ENCODE results near the gene IVL.
A peak's percentile ranks its signal among the peaks of the same experiment; 100 is the strongest.

The IVL gene

GRCh38 chr1:152907686-152908601, at the start of gene IVL:
IVL (plus strand) TSS chr1:152908546; CDS start chr1:152909798, 1,252 bp downstream.
- no peak for DNase-seq (ENCODE audit: low read depth, low spot score)

- DNase-seq (ENCODE audit: low read depth, low spot score): no peak
Observed at GRCh38 chr1:152859696-152860095, 48.6 kb upstream of the IVL start, which contains the start of gene LCE7A. LCE7A (plus strand) TSS chr1:152859996; CDS start chr1:152860698, 702 bp downstream.

- no peak for DNase-seq (ENCODE audit: low read depth, low spot score)
Observed at GRCh38 chr1:152860129-152860528, 48.2 kb upstream of the IVL start.

- no peak for DNase-seq (ENCODE audit: low read depth, low spot score)
Observed at GRCh38 chr1:152861374-152861773, 47.0 kb upstream of the IVL start.

- DNase-seq (ENCODE audit: low read depth, low spot score): no peak
Observed at GRCh38 chr1:152864443-152864842, 43.9 kb upstream of the IVL start.

- DNase-seq (ENCODE audit: low read depth, low spot score): no peak
Observed at GRCh38 chr1:152866321-152866720, 42.0 kb upstream of the IVL start.

- DNase-seq (ENCODE audit: low read depth, low spot score): peak; percentile 68
Observed at GRCh38 chr1:152869808-152870419, 38.4 kb upstream of the IVL start.

GRCh38 chr1:152870831-152871730, 37.3 kb upstream of the IVL start:
- peak; percentile 39 for DNase-seq (ENCODE audit: low read depth, low spot score)

- no peak for DNase-seq (ENCODE audit: low read depth, low spot score)
Observed at GRCh38 chr1:152871731-152872126, 36.6 kb upstream of the IVL start.

- DNase-seq (ENCODE audit: low read depth, low spot score): no peak
Observed at GRCh38 chr1:152873495-152873894, 34.9 kb upstream of the IVL start.

GRCh38 chr1:152876827-152877226, 31.5 kb upstream of the IVL start:
- no peak for DNase-seq (ENCODE audit: low read depth, low spot score)

- no peak for DNase-seq (ENCODE audit: low read depth, low spot score)
Observed at GRCh38 chr1:152878042-152878441, 30.3 kb upstream of the IVL start, which contains the start of gene SMCP. SMCP (plus strand) TSS chr1:152878322; CDS start chr1:152884423, 6,101 bp downstream.

GRCh38 chr1:152879559-152880198, 28.7 kb upstream of the IVL start:
- DNase-seq (ENCODE audit: low read depth, low spot score): no peak

GRCh38 chr1:152880316-152880715, 28.0 kb upstream of the IVL start:
- DNase-seq (ENCODE audit: low read depth, low spot score): no peak

- DNase-seq (ENCODE audit: low read depth, low spot score): no peak
Observed at GRCh38 chr1:152880907-152881306, 27.4 kb upstream of the IVL start.

- no peak for DNase-seq (ENCODE audit: low read depth, low spot score)
Observed at GRCh38 chr1:152884085-152884484, 24.3 kb upstream of the IVL start.

- DNase-seq (ENCODE audit: low read depth, low spot score): no peak
Observed at GRCh38 chr1:152884506-152884905, 23.8 kb upstream of the IVL start.

- no peak for DNase-seq (ENCODE audit: low read depth, low spot score)
Observed at GRCh38 chr1:152884966-152885624, 23.3 kb upstream of the IVL start.

- no peak for DNase-seq (ENCODE audit: low read depth, low spot score)
Observed at GRCh38 chr1:152886085-152886484, 22.3 kb upstream of the IVL start.

- DNase-seq (ENCODE audit: low read depth, low spot score): no peak
Observed at GRCh38 chr1:152886758-152887409, 21.5 kb upstream of the IVL start.

All from ELF-1 (cell line).